Measurements from ENCODE around the gene PTTG2. TPM values are rescaled to one million over a fixed set of nuclear protein-coding genes. Genes with fewer than 3 reads are reported as not detected.

PTTG2 gene
- total and polyA plus RNA-seq, 2 of the 13 experiments (the other 11 are each of a cell fraction or from before 2014, with no cell fraction given), result not detected

DNA sequence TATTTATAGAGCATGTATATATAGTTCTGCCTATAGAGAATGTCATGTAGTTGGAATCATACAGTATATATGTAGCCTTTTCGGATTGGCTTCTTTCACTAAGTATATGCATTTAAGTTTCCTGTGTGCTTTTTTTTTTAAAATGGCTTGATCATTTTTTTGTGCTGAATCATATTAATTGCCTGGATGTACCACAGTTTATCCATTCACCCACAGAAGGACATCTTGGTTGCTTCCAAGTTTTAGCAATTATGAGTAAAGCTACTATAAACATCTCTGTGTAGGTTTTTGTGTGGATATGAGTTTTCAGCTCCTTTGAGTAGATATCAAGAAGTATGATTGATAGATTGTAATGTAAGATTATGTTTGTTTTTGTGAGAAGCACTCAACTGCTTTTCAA is 23.8 kb downstream of the PTTG2 start (continued):
- TF ChIP-seq SNAPC2 (CRISPR knock-in tag; IDR thresholded peaks at IDR 0.05), result no peak
- no peak for TF ChIP-seq ZNF589 (CRISPR knock-in tag; conservative IDR thresholded peaks at IDR 0.05)
- TF ChIP-seq MLXIP (CRISPR knock-in tag; IDR thresholded peaks at IDR 0.05; ENCODE audit: borderline replicate concordance), result no peak

DNA sequence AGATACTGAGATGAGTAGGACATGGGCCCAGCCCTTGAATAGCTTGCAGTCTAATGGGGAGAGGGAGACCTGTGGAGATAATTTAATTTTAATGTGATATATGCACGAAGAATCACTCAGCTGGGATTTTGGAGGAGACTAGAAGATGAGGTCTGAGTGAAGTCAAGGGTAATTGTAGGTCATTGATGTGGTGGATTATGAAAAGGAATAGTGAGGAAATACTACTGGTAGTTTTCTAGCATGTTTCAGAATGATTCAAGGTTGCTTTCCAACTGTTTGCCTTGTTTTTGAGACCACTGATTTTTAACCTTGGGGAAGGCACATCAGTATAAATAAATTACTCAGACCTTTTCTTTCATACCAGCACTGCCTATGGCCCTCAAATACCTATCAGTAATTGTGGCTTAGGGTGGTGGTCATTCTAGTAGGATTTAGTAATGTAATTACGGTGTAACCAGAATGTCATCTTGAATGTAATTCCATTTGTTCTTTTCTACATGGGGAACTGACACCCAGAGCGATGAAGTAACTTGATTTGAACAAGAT is 25.6 kb downstream of the PTTG2 start:
- intact Hi-C loops (cut with micrococcal nuclease; ENCODE audit: unreplicated experiment), result no loop called here
- H3K36me3 ChIP-seq (replicated peaks in 1 of 2; ENCODE audit: control insufficient read depth in 1 of 2, insufficient read depth in 2 of 2, low read length in 2 of 2), result no peaks in the 10 kb centered on the region
- WGBS (ENCODE audit: low lambda C conversion rate), result 97% methylated on average over 3 of the region's 3 CpGs
- in situ Hi-C loops (cut with HindIII; ENCODE audit: extremely low pct_ligation_motif_present, low pct_unique_long_range_greater_than_20kb), result no loop called here
- no peaks in the 10 kb centered on the region for H3K9me3 ChIP-seq (ENCODE audit: low read length)
- ATAC-seq (no peak), FAIRE-seq (no peak), DNase-seq (ENCODE audit: low spot score) (no peak)
- BruUV-seq (replicated peaks), result no TSS peak
- H3K27ac ChIP-seq (ENCODE audit: extremely low read length, insufficient read depth, low read length), result no peak overlapping the region
- H3K4me3 ChIP-seq (replicated peaks in 1 of 3; ENCODE audit: insufficient read depth in 1 of 3, low read depth in 2 of 3, low read length in 3 of 3), result no peak overlapping the region
- peaks cover 28% of the 10 kb centered on the region for H3K4me1 ChIP-seq (ENCODE audit: insufficient read depth, low read length)
- H4K20me1 ChIP-seq (ENCODE audit: insufficient read depth, low read length), result peaks cover 5% of the 10 kb centered on the region; the same call in 1 of the 2 replicates
- CTCF ChIA-PET (ENCODE audit: low intra/inter-chr PET ratio, low total read pairs), result no interaction called here
- no peak overlapping the region for H3K9ac ChIP-seq (ENCODE audit: insufficient read depth, low read depth, low read length)
- H3K79me2 ChIP-seq (ENCODE audit: insufficient read depth, low read length), result peaks cover 23% of the 10 kb centered on the region
- H3K27me3 ChIP-seq (ENCODE audit: control insufficient read depth in 1 of 2, insufficient read depth in 2 of 2, low read length in 2 of 2), result no peaks in the 10 kb centered on the region
- POLR2A ChIA-PET, result no interaction called here
- H2AFZ ChIP-seq (ENCODE audit: low read length), result no peak overlapping the region
- no peak overlapping the region for H3K4me2 ChIP-seq (ENCODE audit: low read depth, low read length)
- TF ChIP-seq ZNF720 (CRISPR knock-in tag; IDR thresholded peaks at IDR 0.05) (no peak), ZNF839 (CRISPR knock-in tag; IDR thresholded peaks at IDR 0.05; ENCODE audit: borderline replicate concordance) (no peak), ZNF547 (CRISPR knock-in tag; IDR thresholded peaks at IDR 0.05) (no peak), ZNF563 (CRISPR knock-in tag; IDR thresholded peaks at IDR 0.05) (no peak), CTCF (CRISPR knock-in tag; IDR thresholded peaks at IDR 0.05) (no peak), ZBTB2 (CRISPR knock-in tag; IDR thresholded peaks at IDR 0.05; ENCODE audit: low read depth) (no peak), NCOA2 (CRISPR knock-in tag; IDR thresholded peaks at IDR 0.05) (no peak), PBX2 (CRISPR knock-in tag; IDR thresholded peaks at IDR 0.05) (no peak), ZNF431 (CRISPR knock-in tag; IDR thresholded peaks at IDR 0.05; ENCODE audit: borderline replicate concordance, low read depth) (no peak), SRSF9 (IDR thresholded peaks at IDR 0.05; ENCODE audit: borderline replicate concordance, insufficient read depth, low read depth, low read length, poor library complexity, severe bottlenecking) (no peak), HOMEZ (CRISPR knock-in tag; IDR thresholded peaks at IDR 0.05; ENCODE audit: low read depth) (no peak)

Data from HepG2 (cell line).